ENCODE results near the gene PRRT4.

Gene PRRT4

GRCh38 chr7:128307061-128307460 lies 54.4 kb downstream of the PRRT4 start:
- H3K9me3 ChIP-seq (replicated peaks; ENCODE audit: insufficient read depth, low read length), result no peaks in the 10 kb centered on the region
- H3K79me2 ChIP-seq (ENCODE audit: low read length), result no peaks in the 10 kb centered on the region
- H3K4me1 ChIP-seq (ENCODE audit: low read length), result no peaks in the 10 kb centered on the region
- no peak overlapping the region for H2AFZ ChIP-seq (ENCODE audit: low read length)
- H3K27ac ChIP-seq (ENCODE audit: low read length), result no peak overlapping the region
- no peak for DNase-seq
- no peaks in the 10 kb centered on the region for H4K20me1 ChIP-seq (ENCODE audit: insufficient read depth, low read length)
- no peak for TF ChIP-seq CTCF (IDR thresholded peaks at IDR 0.05; ENCODE audit: low read length)
- no peak for TF ChIP-seq EZH2phosphoT487 (IDR thresholded peaks at IDR 0.05; ENCODE audit: low read length)
- TF ChIP-seq EZH2 (optimal IDR thresholded peaks at IDR 0.05; ENCODE audit: low read depth, low read length), result no peak
- no peaks in the 10 kb centered on the region for H3F3A ChIP-seq (ENCODE audit: insufficient read depth, low read length)
- no peak overlapping the region for H3K9ac ChIP-seq (ENCODE audit: low read length)
- peaks cover 5% of the 10 kb centered on the region; the same call in 1 of the 2 replicates for H3K36me3 ChIP-seq (replicated peaks; ENCODE audit: insufficient read depth, low read length)
- no peaks in the 10 kb centered on the region for H3K27me3 ChIP-seq (replicated peaks; ENCODE audit: insufficient read depth, low read length)
- no peak overlapping the region for H3K4me3 ChIP-seq (ENCODE audit: low read length)
- no peak overlapping the region for H3K4me2 ChIP-seq (ENCODE audit: low read depth, low read length)
- no peaks in the 10 kb centered on the region for H3K9me2 ChIP-seq (replicated peaks; ENCODE audit: insufficient read depth, low read length)

GRCh38 chr7:128304212-128304611 lies 57.3 kb downstream of the PRRT4 start:
- H4K20me1 ChIP-seq (ENCODE audit: insufficient read depth, low read length), result no peaks in the 10 kb centered on the region
- H3K4me3 ChIP-seq (ENCODE audit: low read length), result no peak overlapping the region
- TF ChIP-seq CTCF (IDR thresholded peaks at IDR 0.05; ENCODE audit: low read length) (no peak), EZH2 (optimal IDR thresholded peaks at IDR 0.05; ENCODE audit: low read depth, low read length) (no peak), EZH2phosphoT487 (IDR thresholded peaks at IDR 0.05; ENCODE audit: low read length) (no peak)
- H3K4me1 ChIP-seq (ENCODE audit: low read length), result no peaks in the 10 kb centered on the region
- no peaks in the 10 kb centered on the region for H3K9me3 ChIP-seq (replicated peaks; ENCODE audit: insufficient read depth, low read length)
- H3K79me2 ChIP-seq (ENCODE audit: low read length), result no peaks in the 10 kb centered on the region
- H3K9me2 ChIP-seq (replicated peaks; ENCODE audit: insufficient read depth, low read length), result no peaks in the 10 kb centered on the region
- no peaks in the 10 kb centered on the region for H3K27me3 ChIP-seq (replicated peaks; ENCODE audit: insufficient read depth, low read length)
- no peak overlapping the region for H2AFZ ChIP-seq (ENCODE audit: low read length)
- no peak for DNase-seq
- no peaks in the 10 kb centered on the region for H3K36me3 ChIP-seq (replicated peaks; ENCODE audit: insufficient read depth, low read length)
- no peaks in the 10 kb centered on the region for H3F3A ChIP-seq (ENCODE audit: insufficient read depth, low read length)
- no peak overlapping the region for H3K9ac ChIP-seq (ENCODE audit: low read length)
- no peak overlapping the region for H3K4me2 ChIP-seq (ENCODE audit: low read depth, low read length)
- no peak overlapping the region for H3K27ac ChIP-seq (ENCODE audit: low read length)

- Histone ChIP-seq H3K9ac (ENCODE audit: low read length) (no peak overlapping the region), H3K4me3 (ENCODE audit: low read length) (no peak overlapping the region), H3K27me3 (replicated peaks; ENCODE audit: insufficient read depth, low read length) (no peaks in the 10 kb centered on the region), H4K20me1 (ENCODE audit: insufficient read depth, low read length) (no peaks in the 10 kb centered on the region), H2AFZ (ENCODE audit: low read length) (no peak overlapping the region), H3K4me2 (ENCODE audit: low read depth, low read length) (no peak overlapping the region), H3K79me2 (ENCODE audit: low read length) (no peaks in the 10 kb centered on the region), H3K27ac (ENCODE audit: low read length) (no peak overlapping the region), H3K36me3 (replicated peaks; ENCODE audit: insufficient read depth, low read length) (no peaks in the 10 kb centered on the region), H3F3A (ENCODE audit: insufficient read depth, low read length) (no peaks in the 10 kb centered on the region), H3K4me1 (ENCODE audit: low read length) (no peaks in the 10 kb centered on the region), H3K9me2 (replicated peaks; ENCODE audit: insufficient read depth, low read length) (no peaks in the 10 kb centered on the region), H3K9me3 (replicated peaks; ENCODE audit: insufficient read depth, low read length) (no peaks in the 10 kb centered on the region)
- DNase-seq, result no peak
- TF ChIP-seq CTCF (IDR thresholded peaks at IDR 0.05; ENCODE audit: low read length), result no peak
- TF ChIP-seq EZH2phosphoT487 (IDR thresholded peaks at IDR 0.05; ENCODE audit: low read length), result no peak
- no peak for TF ChIP-seq EZH2 (optimal IDR thresholded peaks at IDR 0.05; ENCODE audit: low read depth, low read length)
These were observed 57.8 kb downstream of the PRRT4 start for GRCh38 chr7:128303643-128304042.
